Endodermal cell (in vitro differentiated cells): Measurements from ENCODE around the gene LCN6. TPM values are rescaled to one million over a fixed set of nuclear protein-coding genes. Genes with fewer than 3 reads are reported as not detected.

ENCODE experiments used
- DNase-seq: peaks from one replicate; pipeline ENCODE4 v3.0.0-alpha.2; 2017
- H3K27ac ChIP-seq: 2 replicates; pipeline ENCODE4 v1.5.1; 2013; ENCODE audit warnings: mild to moderate bottlenecking, low read depth, low read length, moderate library complexity
- H3K27me3 ChIP-seq: 2 replicates; pipeline ENCODE4 v1.6.1; 2013; ENCODE audit warnings: mild to moderate bottlenecking, low read length, moderate library complexity; ENCODE audit not compliant: insufficient read depth, control insufficient read depth, poor library complexity, severe bottlenecking
- H3K36me3 ChIP-seq: 2 replicates; pipeline ENCODE4 v1.7.0; 2013; ENCODE audit warnings: mild to moderate bottlenecking, low read length, moderate library complexity; ENCODE audit not compliant: control insufficient read depth, insufficient read depth
- H3K4me1 ChIP-seq: one replicate; pipeline ENCODE4 v1.7.0; 2013; ENCODE audit warnings: low read length; ENCODE audit not compliant: control insufficient read depth, insufficient read depth
- H3K4me3 ChIP-seq: 2 replicates; pipeline ENCODE4 v1.5.1; 2013; ENCODE audit warnings: mild to moderate bottlenecking, low read length, moderate library complexity
- H3K9ac ChIP-seq: 2 replicates; pipeline ENCODE4 v1.6.1; 2013; ENCODE audit warnings: mild to moderate bottlenecking, low read length, moderate library complexity; ENCODE audit not compliant: poor library complexity, severe bottlenecking; ENCODE audit errors: extremely low read depth
- H3K9me3 ChIP-seq: 2 replicates; pipeline ENCODE4 v1.6.1; 2013; ENCODE audit warnings: mild to moderate bottlenecking, low read length, moderate library complexity; ENCODE audit not compliant: control insufficient read depth
- H3K27ac Mint-ChIP-seq: 2 replicates; pipeline ENCODE4 v1.8.0; 2020; ENCODE audit warnings: mixed read lengths
- H3K27me3 Mint-ChIP-seq: 2 replicates; pipeline ENCODE4 v1.8.0; 2021; ENCODE audit warnings: mild to moderate bottlenecking, mixed read lengths; ENCODE audit not compliant: insufficient read depth
- H3K36me3 Mint-ChIP-seq: 2 replicates; pipeline ENCODE4 v1.8.0; 2020; ENCODE audit warnings: low read depth, mixed read lengths
- H3K4me1 Mint-ChIP-seq: 2 replicates; pipeline ENCODE4 v1.8.0; 2020; ENCODE audit warnings: mixed read lengths
- H3K4me3 Mint-ChIP-seq: 2 replicates; pipeline ENCODE4 v1.8.0; 2020; ENCODE audit warnings: mild to moderate bottlenecking, moderate library complexity, mixed read lengths
- H3K9me3 Mint-ChIP-seq: 2 replicates; pipeline ENCODE4 v1.8.0; 2020; ENCODE audit warnings: mild to moderate bottlenecking, mixed read lengths
- WGBS, 2 experiments: methylation state at CpG; one replicate each; pipeline versions ENCODE4 v1.1.5 to v1.1.7; 2013; ENCODE audit warnings: missing lambda C conversion rate in 2 of 2, mixed read lengths in 1 of 2; ENCODE audit not compliant: insufficient coverage in 1 of 2, insufficient read length in 1 of 2; 5-methylcytosine and 5-hydroxymethylcytosine counted together
- total RNA-seq, 2 donors: library from RNA; stranded (reverse); fragmentation: NEBNext Ultra II Directional in 1 of 2; extraction: Animal tissue kit (Norgen Biotek cat#: 25700) in 1 of 2; gene quantifications; 2 replicates in 1 of 2; 3 replicates in 1 of 2; pipeline ENCODE4 v1.2.1, GENCODE V29; 2021
- TF ChIP-seq, protein P1 (sequence below): fragments of 200-600 bp; sonication (generic); conservative IDR thresholded peaks from 2 replicates; pipeline ENCODE4 v1.5.0; 2021; ENCODE audit warnings: antibody characterized with exemption, mild to moderate bottlenecking

Gene LCN6
- total RNA-seq, 2 donors from 2014 or later = not detected

DNA sequence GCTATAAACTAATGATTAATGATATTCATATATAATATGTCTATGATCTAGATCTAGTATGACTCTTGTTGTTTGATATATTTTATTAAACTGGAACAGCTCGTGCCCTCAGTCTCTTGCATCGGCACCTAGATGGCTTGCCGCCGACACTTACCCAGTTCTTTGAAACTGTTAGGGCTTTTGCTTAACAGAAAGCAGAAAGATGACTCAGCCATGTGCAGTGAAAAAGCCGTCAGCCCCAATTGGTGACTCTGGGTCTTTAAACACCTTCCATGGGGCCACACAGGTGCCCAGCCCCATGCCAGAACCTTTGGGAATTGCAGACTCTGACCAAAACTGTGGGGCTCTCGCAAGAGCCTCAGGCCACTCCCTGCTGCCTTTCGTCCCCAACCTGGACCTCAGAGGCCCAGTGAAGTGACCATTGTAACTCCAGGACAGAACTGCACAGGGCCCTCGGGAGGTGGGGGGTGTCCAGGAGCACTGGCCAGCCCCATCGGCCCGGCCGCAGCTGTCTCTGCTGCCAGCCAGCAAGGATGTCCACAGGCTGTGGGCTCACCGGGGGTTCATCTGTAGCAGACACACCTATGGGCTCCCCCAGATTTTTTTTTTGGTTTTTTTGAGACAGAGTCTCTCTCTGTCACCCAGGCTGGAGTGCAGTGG, 13.4 kb downstream of the LCN6 start:
- H3K9ac ChIP-seq = no peak overlapping the region
- H3K36me3 ChIP-seq = no peaks in the 10 kb centered on the region
- Mint-ChIP-seq H3K36me3 (peaks cover 5% of the 10 kb centered on the region), H3K9me3 (peaks cover 3% of the 10 kb centered on the region), H3K27ac (no peak overlapping the region), H3K4me1 (peaks cover 4% of the 10 kb centered on the region), H3K4me3 (no peak overlapping the region), H3K27me3 (peaks cover 6% of the 10 kb centered on the region)
- H3K27ac ChIP-seq = no peak overlapping the region
- H3K27me3 ChIP-seq = no peaks in the 10 kb centered on the region
- H3K4me3 ChIP-seq = no peak overlapping the region
- H3K4me1 ChIP-seq = no peaks in the 10 kb centered on the region
- DNase-seq = no peak
- 87 to 89% methylated on average over 9 to 12 of the region's 12 CpGs for WGBS, 2 experiments
- H3K9me3 ChIP-seq = no peaks in the 10 kb centered on the region
- TF ChIP-seq, protein P1, sequence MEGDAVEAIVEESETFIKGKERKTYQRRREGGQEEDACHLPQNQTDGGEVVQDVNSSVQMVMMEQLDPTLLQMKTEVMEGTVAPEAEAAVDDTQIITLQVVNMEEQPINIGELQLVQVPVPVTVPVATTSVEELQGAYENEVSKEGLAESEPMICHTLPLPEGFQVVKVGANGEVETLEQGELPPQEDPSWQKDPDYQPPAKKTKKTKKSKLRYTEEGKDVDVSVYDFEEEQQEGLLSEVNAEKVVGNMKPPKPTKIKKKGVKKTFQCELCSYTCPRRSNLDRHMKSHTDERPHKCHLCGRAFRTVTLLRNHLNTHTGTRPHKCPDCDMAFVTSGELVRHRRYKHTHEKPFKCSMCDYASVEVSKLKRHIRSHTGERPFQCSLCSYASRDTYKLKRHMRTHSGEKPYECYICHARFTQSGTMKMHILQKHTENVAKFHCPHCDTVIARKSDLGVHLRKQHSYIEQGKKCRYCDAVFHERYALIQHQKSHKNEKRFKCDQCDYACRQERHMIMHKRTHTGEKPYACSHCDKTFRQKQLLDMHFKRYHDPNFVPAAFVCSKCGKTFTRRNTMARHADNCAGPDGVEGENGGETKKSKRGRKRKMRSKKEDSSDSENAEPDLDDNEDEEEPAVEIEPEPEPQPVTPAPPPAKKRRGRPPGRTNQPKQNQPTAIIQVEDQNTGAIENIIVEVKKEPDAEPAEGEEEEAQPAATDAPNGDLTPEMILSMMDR = no peak

DNA sequence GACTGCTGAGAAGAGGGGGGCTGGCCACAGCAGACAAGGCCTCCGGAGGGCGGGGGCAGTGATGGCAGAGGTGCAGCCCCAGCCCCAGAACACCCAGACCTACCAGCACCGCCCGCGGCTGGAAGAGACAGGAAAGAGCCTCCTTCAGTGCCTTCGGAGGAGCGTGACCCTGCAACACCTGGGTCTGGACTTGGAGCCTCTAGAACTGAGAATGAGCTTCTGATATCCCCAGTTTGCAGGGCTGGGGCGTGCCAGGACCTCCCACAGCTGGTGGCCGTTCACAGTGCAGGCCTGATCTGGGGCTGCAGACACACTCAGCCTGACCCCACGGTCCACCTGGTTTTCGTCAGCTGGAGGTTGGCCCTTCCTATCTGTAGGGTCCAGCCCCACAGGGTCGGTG, 14.7 kb downstream of the LCN6 start:
- TF ChIP-seq, protein P1 = no peak
- peaks cover under 1% of the 10 kb centered on the region for H3K9me3 Mint-ChIP-seq
- no peak overlapping the region for H3K4me3 Mint-ChIP-seq
- peaks cover 4% of the 10 kb centered on the region for H3K4me1 Mint-ChIP-seq
- DNase-seq = no peak
- H3K36me3 Mint-ChIP-seq = peaks cover 5% of the 10 kb centered on the region
- peaks cover 3% of the 10 kb centered on the region for H3K4me1 ChIP-seq
- no peaks in the 10 kb centered on the region for H3K9me3 ChIP-seq
- peaks cover 10% of the 10 kb centered on the region for H3K27me3 Mint-ChIP-seq
- H3K27ac ChIP-seq = no peak overlapping the region
- no peak overlapping the region for H3K4me3 ChIP-seq
- no peaks in the 10 kb centered on the region for H3K36me3 ChIP-seq
- no peak overlapping the region for H3K27ac Mint-ChIP-seq
- WGBS, 2 experiments = 93 to 94% methylated on average over 11 to 12 of the region's 12 CpGs
- H3K27me3 ChIP-seq = no peaks in the 10 kb centered on the region
- H3K9ac ChIP-seq = no peak overlapping the region

- Histone ChIP-seq H3K27ac (no peak overlapping the region), H3K9ac (no peak overlapping the region), H3K4me3 (no peak overlapping the region), H3K36me3 (no peaks in the 10 kb centered on the region), H3K9me3 (no peaks in the 10 kb centered on the region), H3K4me1 (peaks cover 3% of the 10 kb centered on the region), H3K27me3 (no peaks in the 10 kb centered on the region)
- peaks cover 6% of the 10 kb centered on the region for H3K27me3 Mint-ChIP-seq
- peak; percentile 57 for DNase-seq
- no peak overlapping the region for H3K27ac Mint-ChIP-seq
- peaks cover 5% of the 10 kb centered on the region for H3K36me3 Mint-ChIP-seq
- no peaks in the 10 kb centered on the region for H3K9me3 Mint-ChIP-seq
- no peak overlapping the region for H3K4me3 Mint-ChIP-seq
- H3K4me1 Mint-ChIP-seq = peaks cover 4% of the 10 kb centered on the region
- 84 to 95% methylated on average over 7 to 16 of the region's 16 CpGs for WGBS, 2 experiments
- TF ChIP-seq, protein P1 = no peak
Observed at GRCh38 chr9:136732444-136733178, 15.7 kb downstream of the LCN6 start.
